Loucy (cell line): Measurements from ENCODE around the gene UTRN.

Experiments
- EZH2phosphoT487 ChIP-seq: fragments of 200-600 bp; IDR thresholded peaks from 2 replicates; pipeline ENCODE4 v1.6.1; 2018; ENCODE audit warnings: antibody characterized with exemption, mild to moderate bottlenecking, moderate library complexity, borderline replicate concordance
- TF ChIP-seq, protein P1 (sequence below): fragments of 200-600 bp; sonication (generic); conservative IDR thresholded peaks from 2 replicates; pipeline ENCODE4 v1.5.1; 2014; ENCODE audit warnings: mild to moderate bottlenecking, antibody characterized with exemption, low read length

DNA sequence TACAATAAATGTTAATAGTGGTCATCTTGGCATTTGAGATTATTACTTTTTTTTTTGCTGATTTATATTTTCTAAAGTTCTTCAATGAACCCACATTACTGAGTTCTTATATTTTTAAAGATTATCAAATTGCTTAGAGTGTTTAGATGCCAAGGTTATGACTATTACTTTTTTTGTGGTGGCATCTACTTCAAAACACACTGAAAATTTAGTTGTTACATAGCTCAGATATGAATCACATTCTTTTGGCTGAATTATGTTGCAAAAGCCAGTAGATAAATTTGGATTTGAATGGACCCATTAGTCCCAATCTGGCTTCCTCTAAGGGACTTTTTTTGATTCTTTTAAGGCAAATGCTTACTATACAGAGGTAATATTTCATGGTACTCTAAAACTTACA, 8.9 kb downstream of the UTRN start:
- TF ChIP-seq, protein P1, sequence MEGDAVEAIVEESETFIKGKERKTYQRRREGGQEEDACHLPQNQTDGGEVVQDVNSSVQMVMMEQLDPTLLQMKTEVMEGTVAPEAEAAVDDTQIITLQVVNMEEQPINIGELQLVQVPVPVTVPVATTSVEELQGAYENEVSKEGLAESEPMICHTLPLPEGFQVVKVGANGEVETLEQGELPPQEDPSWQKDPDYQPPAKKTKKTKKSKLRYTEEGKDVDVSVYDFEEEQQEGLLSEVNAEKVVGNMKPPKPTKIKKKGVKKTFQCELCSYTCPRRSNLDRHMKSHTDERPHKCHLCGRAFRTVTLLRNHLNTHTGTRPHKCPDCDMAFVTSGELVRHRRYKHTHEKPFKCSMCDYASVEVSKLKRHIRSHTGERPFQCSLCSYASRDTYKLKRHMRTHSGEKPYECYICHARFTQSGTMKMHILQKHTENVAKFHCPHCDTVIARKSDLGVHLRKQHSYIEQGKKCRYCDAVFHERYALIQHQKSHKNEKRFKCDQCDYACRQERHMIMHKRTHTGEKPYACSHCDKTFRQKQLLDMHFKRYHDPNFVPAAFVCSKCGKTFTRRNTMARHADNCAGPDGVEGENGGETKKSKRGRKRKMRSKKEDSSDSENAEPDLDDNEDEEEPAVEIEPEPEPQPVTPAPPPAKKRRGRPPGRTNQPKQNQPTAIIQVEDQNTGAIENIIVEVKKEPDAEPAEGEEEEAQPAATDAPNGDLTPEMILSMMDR, result no peak
- no peak for TF ChIP-seq EZH2phosphoT487
